HG02884 (cell line): Measurements from ENCODE around the gene KDM1B.

Experiments used
- ATAC-seq: cut with Tn5 transposase; IDR thresholded peaks from one replicate; pipeline ENCODE4 v1.9.1; 2021; ENCODE audit warnings: mild to moderate bottlenecking, moderate library complexity; ENCODE audit not compliant: unreplicated experiment

KDM1B gene

GRCh38 chr6:18261877-18262276, 106.7 kb downstream of the KDM1B start:
- ATAC-seq = no peak

GRCh38 chr6:18262702-18263417, 107.6 kb downstream of the KDM1B start:
- ATAC-seq = peak; percentile 53

- ATAC-seq = peak; percentile 0
Observed at GRCh38 chr6:18263418-18264218, 108.4 kb downstream of the KDM1B start.

GRCh38 chr6:18264219-18264922, 109.1 kb downstream of the KDM1B start, which contains the start of gene DEK:
Gene DEK (minus strand): TSS chr6:18264530. CDS start chr6:18263987, 543 bp downstream.
- peak; percentile 25 for ATAC-seq

GRCh38 chr6:18264923-18265377, 109.7 kb downstream of the KDM1B start:
- ATAC-seq = no peak

- ATAC-seq = no peak
Observed at GRCh38 chr6:18265787-18266522, 110.7 kb downstream of the KDM1B start.

GRCh38 chr6:18266523-18266912, 111.3 kb downstream of the KDM1B start:
- ATAC-seq = no peak

GRCh38 chr6:18268066-18268465, 112.8 kb downstream of the KDM1B start:
- ATAC-seq = no peak

GRCh38 chr6:18269253-18269652, 114.0 kb downstream of the KDM1B start:
- no peak for ATAC-seq

- no peak for ATAC-seq
Observed at GRCh38 chr6:18269717-18270116, 114.5 kb downstream of the KDM1B start.

- ATAC-seq = no peak
Observed at GRCh38 chr6:18270216-18270615, 115.0 kb downstream of the KDM1B start.
